IPS-15b (cell line): Measurements from ENCODE around the gene STXBP4.

Experiments used
- H3K27me3 ChIP-seq: one replicate; pipeline ENCODE4 v1.6.1; 2013; ENCODE audit warnings: low read length; ENCODE audit not compliant: control insufficient read depth, insufficient read depth
- H3K36me3 ChIP-seq: one replicate; pipeline ENCODE4 v1.6.1; 2013; ENCODE audit warnings: low read length; ENCODE audit not compliant: control insufficient read depth, insufficient read depth
- H3K4me1 ChIP-seq: one replicate; pipeline ENCODE4 v1.6.1; 2013; ENCODE audit warnings: mild to moderate bottlenecking, low read length; ENCODE audit not compliant: control insufficient read depth, insufficient read depth
- H3K4me3 ChIP-seq: one replicate; pipeline ENCODE4 v1.5.1; 2013; ENCODE audit warnings: low read depth, low read length
- H3K9ac ChIP-seq: one replicate; pipeline ENCODE4 v1.6.1; 2013; ENCODE audit warnings: low read depth, mild to moderate bottlenecking, low read length
- H3K9me3 ChIP-seq: one replicate; pipeline ENCODE4 v1.6.1; 2013; ENCODE audit warnings: mild to moderate bottlenecking, low read length; ENCODE audit not compliant: control insufficient read depth, insufficient read depth

Gene STXBP4

DNA sequence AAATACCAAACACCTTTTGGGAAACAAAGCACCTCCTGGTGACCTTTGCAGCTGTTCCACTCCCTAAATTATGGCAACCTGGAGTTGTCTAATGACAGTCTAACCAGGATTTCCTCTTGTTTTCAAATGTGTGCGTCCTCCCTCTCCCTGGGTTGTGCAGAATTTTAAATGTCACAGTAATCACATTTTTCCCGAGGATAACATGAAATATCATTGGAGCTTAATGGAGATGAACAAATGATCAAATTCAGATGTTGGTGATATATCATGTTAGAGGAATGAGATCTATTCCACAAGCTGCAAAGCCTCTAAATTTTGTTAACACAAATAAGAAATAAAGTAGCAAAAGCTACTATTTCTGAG, 209.3 kb downstream of the STXBP4 start:
- peaks cover 5% of the 10 kb centered on the region for H3K9me3 ChIP-seq
- no peaks in the 10 kb centered on the region for H3K4me1 ChIP-seq
- no peaks in the 10 kb centered on the region for H3K36me3 ChIP-seq
- H3K9ac ChIP-seq, result no peak overlapping the region
- no peaks in the 10 kb centered on the region for H3K27me3 ChIP-seq
- H3K4me3 ChIP-seq, result no peak overlapping the region

DNA sequence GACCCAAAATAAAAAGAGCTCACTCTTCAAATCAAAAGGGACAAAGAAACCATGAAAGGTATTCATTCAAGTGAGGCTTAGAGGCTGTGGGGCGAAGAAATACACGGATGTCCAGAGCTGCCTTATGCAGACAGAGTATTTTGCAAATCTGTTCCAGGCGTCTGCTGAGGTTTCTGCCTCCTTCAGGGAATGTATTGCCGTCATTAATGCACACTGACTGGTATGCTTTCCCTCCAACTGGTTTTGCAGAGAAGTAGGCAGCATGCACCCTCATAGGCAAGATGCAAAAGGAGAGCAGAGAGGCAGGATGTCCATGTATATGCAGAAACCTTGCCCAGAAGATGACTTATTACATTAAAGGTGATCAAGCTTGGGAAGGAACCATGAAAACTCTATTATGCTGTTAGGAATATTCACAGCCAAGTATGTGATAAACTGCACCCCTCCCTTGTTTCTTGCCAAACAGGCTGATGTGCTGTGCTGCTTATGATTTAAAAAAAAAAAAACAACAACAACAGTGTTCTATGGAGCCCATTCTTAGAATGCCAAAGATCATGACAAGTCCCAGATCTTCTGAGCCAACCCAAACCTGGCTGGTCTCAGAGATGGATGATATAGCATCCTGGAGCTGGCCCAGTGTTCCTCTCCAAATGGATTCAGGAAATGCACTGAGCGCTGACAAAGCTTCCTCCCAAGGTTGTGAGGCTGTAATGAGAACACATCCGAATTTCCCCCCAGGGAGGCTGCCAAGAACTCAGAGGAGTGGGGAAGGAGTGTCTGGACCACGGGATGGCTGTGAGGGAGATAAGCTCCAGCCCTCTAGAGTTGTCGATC, 218.6 kb downstream of the STXBP4 start:
- H3K4me1 ChIP-seq, result no peaks in the 10 kb centered on the region
- H3K9me3 ChIP-seq, result no peaks in the 10 kb centered on the region
- no peaks in the 10 kb centered on the region for H3K36me3 ChIP-seq
- no peak overlapping the region for H3K9ac ChIP-seq
- H3K4me3 ChIP-seq, result no peak overlapping the region
- no peaks in the 10 kb centered on the region for H3K27me3 ChIP-seq

DNA sequence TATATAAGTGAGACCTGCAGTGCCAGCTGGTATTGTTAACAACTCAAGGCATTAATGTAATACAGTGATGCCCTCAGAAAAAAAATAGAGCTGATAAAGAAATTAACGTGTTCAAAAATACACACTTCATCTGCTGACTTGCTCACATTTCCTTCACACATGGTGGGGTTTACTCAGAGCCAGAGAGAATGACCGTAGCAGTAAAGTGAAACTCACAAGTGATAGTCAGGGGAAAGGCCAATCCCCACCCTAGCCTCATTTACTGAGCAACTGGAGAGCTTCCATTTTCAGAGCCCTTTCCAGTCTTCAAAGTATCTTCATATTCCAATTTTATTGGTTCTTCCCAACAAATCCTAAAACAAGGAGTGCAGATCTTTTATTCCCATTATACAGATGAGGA, 222.2 kb downstream of the STXBP4 start:
- Histone ChIP-seq H3K9me3 (no peaks in the 10 kb centered on the region), H3K4me3 (no peak overlapping the region), H3K36me3 (no peaks in the 10 kb centered on the region), H3K27me3 (no peaks in the 10 kb centered on the region), H3K4me1 (no peaks in the 10 kb centered on the region), H3K9ac (no peak overlapping the region)

DNA sequence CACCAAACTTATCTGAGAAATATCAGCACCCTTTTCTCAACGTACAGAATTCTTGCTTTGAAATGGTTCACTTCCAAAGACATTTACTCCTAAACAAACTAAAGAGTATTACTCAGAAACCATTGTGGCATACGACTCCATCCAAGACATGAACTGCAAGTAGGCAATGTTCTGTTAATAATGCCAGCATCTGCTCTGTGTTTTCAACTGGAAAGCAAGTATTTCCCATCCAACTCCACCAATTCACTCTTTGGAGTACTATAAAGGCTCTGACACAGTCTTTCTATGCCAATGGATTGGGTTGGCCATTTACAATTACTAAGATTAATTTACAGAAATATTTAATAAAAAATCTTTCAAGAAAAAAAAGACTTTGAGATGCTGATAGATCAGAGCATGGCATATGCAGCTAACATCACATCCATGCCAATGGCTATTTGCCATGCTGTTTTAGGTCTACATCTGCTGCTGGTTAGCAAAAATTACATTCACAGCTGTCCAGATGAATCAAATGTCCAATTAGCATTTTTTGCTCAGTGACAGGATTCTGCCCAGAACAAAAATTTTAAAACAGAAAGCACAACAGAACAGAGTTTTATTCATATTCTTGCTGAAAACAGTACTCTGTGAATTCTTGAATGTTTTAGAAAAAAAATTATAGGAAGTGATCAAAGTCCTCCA, 230.3 kb downstream of the STXBP4 start:
- Histone ChIP-seq H3K4me3 (no peak overlapping the region), H3K4me1 (no peaks in the 10 kb centered on the region)

DNA sequence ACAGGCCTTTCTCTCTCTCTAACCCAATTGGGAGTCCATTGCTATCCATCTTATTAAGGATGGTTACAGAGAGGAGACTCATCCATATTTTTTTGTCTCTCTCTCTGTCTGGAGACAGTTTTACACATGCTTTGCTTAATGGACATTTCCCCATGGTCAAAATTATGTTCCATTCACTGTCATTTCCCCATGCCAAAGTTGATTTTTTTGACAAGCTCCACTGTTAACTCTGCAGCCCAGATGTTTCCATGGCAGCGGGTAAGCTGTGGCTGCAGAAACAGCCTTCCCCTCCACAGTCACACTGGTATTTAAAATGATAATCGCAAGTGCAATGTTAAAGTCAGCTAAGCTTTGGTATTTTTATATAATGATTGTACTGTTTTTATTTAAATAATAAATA, 232.3 kb downstream of the STXBP4 start:
- no peaks in the 10 kb centered on the region for H3K27me3 ChIP-seq
- H3K4me1 ChIP-seq, result no peaks in the 10 kb centered on the region
- H3K36me3 ChIP-seq, result no peaks in the 10 kb centered on the region
- H3K9ac ChIP-seq, result no peak overlapping the region
- H3K4me3 ChIP-seq, result no peak overlapping the region
- no peaks in the 10 kb centered on the region for H3K9me3 ChIP-seq

More for the DNA sequence above, 230.3 kb downstream of the STXBP4 start:
- H3K36me3 ChIP-seq, result no peaks in the 10 kb centered on the region
- H3K9me3 ChIP-seq, result no peaks in the 10 kb centered on the region
- no peaks in the 10 kb centered on the region for H3K27me3 ChIP-seq
- H3K9ac ChIP-seq, result no peak overlapping the region

DNA sequence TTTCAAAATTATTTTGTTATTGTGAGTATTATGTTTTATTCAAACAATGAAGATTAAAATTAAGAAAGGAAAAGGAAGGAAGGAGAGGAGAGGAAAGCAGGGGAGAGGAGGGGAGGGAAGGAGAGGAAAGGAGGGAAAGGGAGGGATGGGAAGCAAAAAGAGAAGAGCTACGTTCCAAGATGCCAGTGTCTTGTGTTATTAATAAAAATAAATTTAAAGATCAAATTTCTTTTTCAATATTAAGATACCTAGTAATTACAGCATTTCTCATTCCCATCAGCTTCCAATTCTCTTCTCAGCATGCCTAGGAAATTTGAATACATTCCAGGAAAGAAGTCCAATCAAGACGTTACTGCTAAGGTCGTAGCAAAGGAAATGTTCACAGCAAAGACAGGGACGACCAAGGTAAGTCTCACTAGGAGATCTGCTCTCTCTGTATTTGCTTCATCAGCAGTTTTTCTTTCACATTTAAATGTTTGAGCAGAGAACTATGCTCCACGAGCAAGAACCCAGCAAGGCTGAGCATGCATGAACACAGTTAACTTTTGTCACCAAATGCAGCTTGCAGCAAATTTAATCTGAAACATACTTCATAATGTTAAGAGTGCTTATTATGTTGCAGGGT, 232.9 kb downstream of the STXBP4 start:
- Histone ChIP-seq H3K27me3 (no peaks in the 10 kb centered on the region), H3K4me1 (no peaks in the 10 kb centered on the region), H3K9me3 (no peaks in the 10 kb centered on the region), H3K36me3 (no peaks in the 10 kb centered on the region), H3K4me3 (no peak overlapping the region), H3K9ac (no peak overlapping the region)

DNA sequence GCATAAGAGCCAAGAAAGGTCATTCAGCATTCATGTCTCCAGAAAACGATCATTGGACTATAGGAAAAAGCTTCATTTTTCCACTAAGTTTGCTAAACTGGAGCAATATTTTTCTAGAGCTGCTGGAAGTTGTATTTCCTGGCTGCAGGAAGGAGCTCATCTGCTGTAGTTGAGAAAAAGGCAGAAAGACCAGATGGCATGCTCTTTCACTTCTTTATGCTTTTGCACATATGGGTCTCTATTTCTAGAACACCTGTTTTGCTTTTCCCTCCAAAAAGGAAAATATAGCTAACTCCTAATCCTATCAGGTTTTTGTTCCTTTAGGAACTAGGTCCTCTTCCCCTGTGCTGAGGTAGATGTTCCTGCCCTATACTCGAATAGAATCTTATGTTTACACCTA, 234.3 kb downstream of the STXBP4 start:
- H3K27me3 ChIP-seq, result no peaks in the 10 kb centered on the region
- H3K9me3 ChIP-seq, result no peaks in the 10 kb centered on the region
- no peaks in the 10 kb centered on the region for H3K4me1 ChIP-seq
- H3K36me3 ChIP-seq, result no peaks in the 10 kb centered on the region
- H3K4me3 ChIP-seq, result no peak overlapping the region
- H3K9ac ChIP-seq, result no peak overlapping the region

DNA sequence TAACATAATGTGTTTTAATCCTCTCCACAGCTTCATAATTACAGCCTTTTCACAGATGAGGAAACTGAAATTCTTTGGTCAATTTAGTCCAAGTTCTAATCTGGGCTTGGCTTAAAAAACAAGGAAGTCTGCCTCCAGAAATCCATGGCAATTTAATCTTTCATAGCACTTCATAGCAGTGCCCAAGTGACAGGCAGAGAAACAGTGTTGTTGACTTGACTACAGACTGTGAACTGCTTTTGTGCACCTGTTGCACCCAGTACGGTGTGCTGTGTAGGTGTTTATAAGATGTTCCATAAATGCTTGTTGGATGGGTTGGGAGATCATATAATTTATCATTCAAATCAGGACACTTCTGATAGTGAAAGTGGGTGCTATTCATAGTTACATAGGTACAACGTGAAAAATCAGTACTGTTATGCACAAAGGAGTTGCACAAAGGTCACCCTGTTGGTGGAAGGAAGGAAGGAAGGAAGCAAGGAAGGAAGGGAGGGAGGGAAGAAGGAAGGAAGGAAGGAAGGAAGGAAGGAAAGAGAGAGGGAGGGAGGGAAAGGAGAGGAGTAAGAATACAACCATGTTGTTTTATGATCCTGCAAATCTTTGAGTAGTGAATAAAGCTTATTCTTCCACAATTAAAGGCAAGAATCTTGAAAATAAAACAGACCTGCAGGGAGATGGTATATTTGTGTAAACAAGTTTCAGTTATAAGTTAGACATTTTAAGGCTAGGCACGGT, 239.7 kb downstream of the STXBP4 start:
- Histone ChIP-seq H3K9me3 (no peaks in the 10 kb centered on the region), H3K36me3 (no peaks in the 10 kb centered on the region), H3K9ac (no peak overlapping the region), H3K4me1 (no peaks in the 10 kb centered on the region), H3K27me3 (no peaks in the 10 kb centered on the region), H3K4me3 (no peak overlapping the region)

DNA sequence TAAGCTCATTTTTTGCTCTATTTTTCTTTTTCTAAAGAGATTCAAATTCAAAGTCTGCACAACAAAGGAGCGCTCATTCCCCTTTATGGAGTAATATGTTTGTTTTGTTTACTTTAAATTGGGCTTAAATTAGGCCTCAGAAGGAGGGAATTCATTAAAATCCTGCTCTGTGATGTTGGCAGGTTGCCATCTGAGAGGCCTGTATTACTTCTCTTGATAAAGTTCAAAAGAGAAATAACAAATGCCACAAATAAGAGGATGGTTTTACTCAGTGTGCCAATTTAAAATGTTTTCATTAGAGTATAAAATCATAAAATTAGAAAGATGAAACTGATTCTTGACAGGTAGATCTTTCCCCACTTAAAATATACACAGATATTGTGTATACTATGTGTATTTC, 241.7 kb downstream of the STXBP4 start:
- Histone ChIP-seq H3K9ac (no peak overlapping the region), H3K27me3 (no peaks in the 10 kb centered on the region), H3K4me1 (no peaks in the 10 kb centered on the region), H3K4me3 (no peak overlapping the region), H3K36me3 (no peaks in the 10 kb centered on the region), H3K9me3 (no peaks in the 10 kb centered on the region)

DNA sequence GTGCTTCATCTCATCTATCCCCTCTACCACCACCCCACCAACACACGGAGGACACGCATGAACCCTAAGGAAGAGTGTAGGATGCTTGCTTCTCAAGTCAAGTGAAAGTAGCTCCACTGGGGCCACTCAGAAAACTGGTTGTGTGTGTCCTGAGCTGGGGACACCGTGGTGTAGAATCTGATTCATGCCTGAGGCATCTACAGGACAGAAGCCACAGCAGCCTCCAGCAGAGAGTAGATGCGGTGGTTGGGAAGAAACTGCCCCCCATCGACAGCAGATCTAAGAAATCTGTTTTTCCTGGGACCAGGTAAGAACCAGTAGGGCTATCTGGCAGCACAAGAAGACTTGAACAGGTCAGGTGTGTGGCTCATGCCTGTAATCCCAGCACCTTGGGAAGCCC, 244.3 kb downstream of the STXBP4 start:
- Histone ChIP-seq H3K36me3 (no peaks in the 10 kb centered on the region), H3K4me1 (no peaks in the 10 kb centered on the region), H3K27me3 (no peaks in the 10 kb centered on the region), H3K4me3 (no peak overlapping the region), H3K9me3 (no peaks in the 10 kb centered on the region), H3K9ac (no peak overlapping the region)

DNA sequence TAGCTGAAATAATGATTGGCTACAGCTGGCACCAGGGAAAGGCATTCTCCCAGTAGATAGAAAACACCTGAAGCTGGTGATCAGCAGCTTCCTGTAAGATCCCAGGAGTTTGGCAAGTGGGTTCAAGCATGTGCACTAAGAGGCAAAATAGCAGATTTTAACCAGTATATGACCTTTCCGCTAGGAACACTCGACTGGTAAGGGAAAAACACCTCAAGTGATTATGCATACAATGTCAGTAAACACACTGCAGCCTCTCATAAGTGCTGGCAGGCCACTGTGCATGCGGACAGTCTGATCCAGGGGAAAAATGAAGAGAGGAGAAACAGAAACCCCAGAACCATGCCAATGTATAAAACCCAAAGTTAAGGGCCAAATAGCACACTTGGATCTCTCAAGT, 247.1 kb downstream of the STXBP4 start:
- Histone ChIP-seq H3K9me3 (no peaks in the 10 kb centered on the region), H3K9ac (no peak overlapping the region), H3K4me3 (no peak overlapping the region), H3K27me3 (no peaks in the 10 kb centered on the region), H3K36me3 (no peaks in the 10 kb centered on the region), H3K4me1 (no peaks in the 10 kb centered on the region)
